Fibroblast of pulmonary artery (primary cell): ENCODE data around the gene IFNGR1.

Source experiments
- DNase-seq: peaks from one replicate; pipeline ENCODE4 v3.0.0-alpha.2; 2010; ENCODE audit warnings: low read depth
- H3K4me3 ChIP-seq: replicated peaks from 2 replicates; pipeline ENCODE4 v1.5.1; 2011; ENCODE audit warnings: low read depth, mild to moderate bottlenecking, control low read depth, low read length, moderate library complexity
- TF ChIP-seq, protein P1 (sequence below): IDR thresholded peaks from 2 replicates; pipeline ENCODE4 v1.5.1; 2011; ENCODE audit warnings: mild to moderate bottlenecking, control low read depth, low read length, inconsistent platforms; ENCODE audit errors: missing control alignments

Gene IFNGR1

DNA sequence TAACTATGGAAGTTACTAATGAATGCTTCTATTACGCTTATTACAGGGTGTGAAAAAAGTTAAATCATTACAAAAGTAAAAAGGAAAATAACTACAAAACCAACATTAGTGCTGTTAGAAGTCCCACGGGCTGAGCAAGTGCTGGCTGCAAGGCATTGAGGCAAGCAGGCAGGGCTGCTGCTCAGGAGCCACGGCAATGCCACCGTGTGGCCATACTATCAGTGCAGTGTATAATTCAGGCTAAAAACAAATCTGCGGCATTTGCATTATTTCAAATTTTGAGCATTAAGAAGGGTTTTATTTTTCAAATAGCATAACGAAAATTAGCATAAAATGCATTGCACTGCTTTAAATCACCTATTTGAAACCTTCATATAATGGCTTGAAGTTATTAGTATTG lies 17.1 kb downstream of the IFNGR1 start:
- TF ChIP-seq, protein P1, sequence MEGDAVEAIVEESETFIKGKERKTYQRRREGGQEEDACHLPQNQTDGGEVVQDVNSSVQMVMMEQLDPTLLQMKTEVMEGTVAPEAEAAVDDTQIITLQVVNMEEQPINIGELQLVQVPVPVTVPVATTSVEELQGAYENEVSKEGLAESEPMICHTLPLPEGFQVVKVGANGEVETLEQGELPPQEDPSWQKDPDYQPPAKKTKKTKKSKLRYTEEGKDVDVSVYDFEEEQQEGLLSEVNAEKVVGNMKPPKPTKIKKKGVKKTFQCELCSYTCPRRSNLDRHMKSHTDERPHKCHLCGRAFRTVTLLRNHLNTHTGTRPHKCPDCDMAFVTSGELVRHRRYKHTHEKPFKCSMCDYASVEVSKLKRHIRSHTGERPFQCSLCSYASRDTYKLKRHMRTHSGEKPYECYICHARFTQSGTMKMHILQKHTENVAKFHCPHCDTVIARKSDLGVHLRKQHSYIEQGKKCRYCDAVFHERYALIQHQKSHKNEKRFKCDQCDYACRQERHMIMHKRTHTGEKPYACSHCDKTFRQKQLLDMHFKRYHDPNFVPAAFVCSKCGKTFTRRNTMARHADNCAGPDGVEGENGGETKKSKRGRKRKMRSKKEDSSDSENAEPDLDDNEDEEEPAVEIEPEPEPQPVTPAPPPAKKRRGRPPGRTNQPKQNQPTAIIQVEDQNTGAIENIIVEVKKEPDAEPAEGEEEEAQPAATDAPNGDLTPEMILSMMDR: peak; percentile 15
- no peak overlapping the region for H3K4me3 ChIP-seq
- no peak for DNase-seq

DNA sequence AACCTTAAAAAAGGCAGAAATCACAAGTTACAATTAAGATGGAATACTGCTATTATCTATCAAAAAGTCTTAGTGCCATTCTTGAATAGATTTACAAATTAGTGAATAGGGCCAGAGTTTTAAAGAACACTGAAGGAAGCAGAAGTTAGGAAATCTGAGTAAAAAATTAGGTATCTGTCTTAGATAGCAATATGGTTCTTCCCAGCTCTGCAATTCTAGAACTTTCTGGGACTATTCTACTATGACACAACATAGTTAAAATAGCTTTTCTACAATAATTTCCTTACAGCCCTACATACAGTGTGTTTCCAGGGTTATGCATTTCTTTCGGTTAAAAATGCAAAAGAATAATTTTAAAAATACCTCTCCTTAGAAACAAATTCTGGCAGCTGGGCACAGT lies 18.2 kb downstream of the IFNGR1 start:
- no peak for DNase-seq
- TF ChIP-seq, protein P1: no peak
- no peak overlapping the region for H3K4me3 ChIP-seq

DNA sequence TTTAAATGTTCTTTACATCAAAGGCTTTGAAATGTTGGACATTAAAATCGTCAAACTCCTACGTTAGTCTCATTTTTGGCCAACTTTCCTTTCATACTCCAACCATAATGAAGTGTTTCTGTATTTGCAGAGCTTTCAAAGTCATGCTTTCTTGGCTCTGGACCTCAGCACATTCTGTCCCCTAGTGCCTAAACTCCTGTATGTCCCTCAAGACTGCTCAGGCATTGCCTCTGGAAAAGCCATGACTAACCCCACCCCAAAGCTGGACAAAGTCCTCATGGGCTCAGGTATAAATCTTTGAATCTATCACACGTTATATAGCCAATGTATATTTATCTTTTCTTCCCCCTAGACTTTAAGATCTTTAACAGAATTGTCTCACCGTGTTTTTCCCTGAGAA lies 18.9 kb downstream of the IFNGR1 start:
- H3K4me3 ChIP-seq: no peak overlapping the region
- TF ChIP-seq, protein P1: no peak
- no peak for DNase-seq

DNA sequence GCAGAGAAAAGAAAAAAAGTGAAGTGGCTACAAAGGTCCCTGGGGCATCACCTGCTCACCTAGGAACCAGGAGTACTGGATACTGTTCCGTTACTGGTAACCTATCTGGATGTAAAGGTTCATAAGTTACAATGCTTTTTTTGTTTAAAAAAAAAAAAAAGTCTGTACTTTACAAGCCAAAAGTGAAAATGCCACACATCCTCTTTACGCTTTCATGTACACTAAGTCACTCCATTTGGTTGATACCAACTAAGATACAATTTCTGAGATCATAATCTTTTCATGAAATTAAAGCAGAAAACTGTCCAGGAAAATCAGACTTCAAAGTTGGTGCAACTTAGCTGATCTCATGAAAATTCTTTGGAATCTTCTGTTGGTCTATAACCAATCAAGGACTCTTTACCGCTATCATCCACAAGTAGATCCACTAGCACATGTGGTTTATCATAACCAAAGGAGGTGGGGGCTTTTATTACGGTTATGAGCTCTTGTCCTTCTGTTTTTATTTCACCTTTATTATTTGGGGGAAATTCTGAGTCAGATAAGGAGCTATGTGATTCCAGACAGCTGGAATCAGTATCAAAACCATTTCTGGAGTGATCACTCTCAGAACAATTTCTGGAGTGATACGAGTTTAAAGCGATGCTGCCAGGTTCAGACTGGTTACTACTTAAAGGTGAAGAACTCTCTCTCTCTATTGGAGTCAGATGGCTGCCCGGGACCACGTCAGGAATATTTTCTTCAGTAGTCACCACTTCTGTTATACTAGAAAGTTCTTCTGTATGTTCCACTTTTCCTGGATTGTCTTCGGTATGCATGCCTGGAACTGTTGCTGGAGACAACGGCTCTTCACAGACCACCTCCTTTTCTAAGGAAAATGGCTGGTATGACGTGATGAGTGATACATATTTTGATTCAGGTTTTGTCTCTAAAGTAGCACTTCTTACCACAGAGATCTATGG lies 21.2 kb downstream of the IFNGR1 start:
- DNase-seq: no peak
- TF ChIP-seq, protein P1: no peak

DNA sequence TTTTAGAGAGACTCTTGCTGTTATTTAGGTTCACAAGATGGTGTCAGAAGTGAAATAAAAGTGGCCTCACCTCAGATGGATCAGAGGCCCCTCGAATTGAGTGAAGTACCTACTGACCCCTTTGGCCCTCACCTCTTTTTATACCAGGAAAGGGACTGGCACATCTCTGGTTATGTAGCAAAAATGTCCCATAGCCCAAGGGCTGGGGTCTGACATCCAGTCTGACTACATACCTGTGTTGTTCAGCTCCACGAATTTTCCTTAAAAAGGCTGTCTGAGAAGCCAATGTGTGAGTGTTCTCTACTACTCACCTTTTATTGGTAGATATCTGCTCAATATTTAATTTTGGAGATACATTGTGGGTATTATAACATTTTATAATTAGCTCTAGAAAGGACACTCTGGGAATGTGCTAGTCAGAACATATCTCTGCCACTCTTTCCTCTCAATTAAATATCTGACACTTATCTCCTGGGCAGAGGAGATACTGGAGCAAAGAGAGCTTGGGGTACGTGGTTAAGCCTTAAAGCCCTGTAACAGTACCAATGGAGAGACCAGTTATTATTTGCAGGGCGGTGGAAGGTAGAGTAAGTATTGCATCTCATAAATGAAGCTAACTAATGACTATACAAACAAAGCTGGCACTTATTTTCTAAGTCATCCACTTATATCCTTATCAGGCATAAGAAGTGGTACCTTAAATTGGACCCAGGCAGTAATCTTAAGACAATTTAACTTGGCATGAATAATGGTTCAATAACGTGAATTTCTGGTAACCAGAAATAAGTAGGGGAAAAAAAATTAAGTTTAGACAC lies 25.7 kb downstream of the IFNGR1 start:
- H3K4me3 ChIP-seq: no peak overlapping the region
- DNase-seq: no peak
- TF ChIP-seq, protein P1: no peak

More for the DNA sequence above, 21.2 kb downstream of the IFNGR1 start:
- no peak overlapping the region for H3K4me3 ChIP-seq

DNA sequence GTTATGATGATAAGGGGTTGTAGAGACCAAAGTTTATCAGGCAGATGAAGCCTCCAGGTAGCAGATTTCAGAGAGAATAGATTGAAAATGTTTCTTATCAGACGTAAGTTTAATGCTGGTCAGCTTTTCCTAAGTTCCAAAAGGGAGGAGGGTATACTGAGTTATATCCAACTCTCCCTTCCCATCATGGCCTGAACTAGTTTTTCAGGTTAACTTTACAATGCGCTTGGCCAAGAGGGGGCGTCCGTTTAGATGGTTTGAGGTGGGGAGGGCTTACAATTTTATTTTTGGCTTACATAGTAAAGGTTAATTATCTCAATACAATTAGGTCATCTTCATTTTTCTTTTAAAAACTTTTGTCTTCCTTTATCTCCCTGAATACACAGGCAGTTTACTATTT lies 26.4 kb downstream of the IFNGR1 start:
- no peak overlapping the region for H3K4me3 ChIP-seq
- DNase-seq: no peak
- TF ChIP-seq, protein P1: no peak
